B cell (primary cell): Measurements from ENCODE around the gene DMAC2.
"Not testable (repeated sequence)": the region's sequence is repeated elsewhere in the genome, so short reads cannot be mapped to it uniquely, and the experiment has no call there.

Experiments
- EZH2 ChIP-seq: IDR thresholded peaks from 2 replicates; pipeline ENCODE4 v1.6.1; 2012; ENCODE audit warnings: borderline replicate concordance, low read depth, mild to moderate bottlenecking, moderate library complexity, low read length; ENCODE audit not compliant: insufficient read depth, poor library complexity, severe bottlenecking
- TF ChIP-seq, protein P1 (sequence below): fragments of 200-600 bp; IDR thresholded peaks from one replicate; pipeline ENCODE4 v1.8.0; 2022; ENCODE audit warnings: antibody characterized with exemption, mild to moderate bottlenecking

- not testable (repeated sequence) for TF ChIP-seq EZH2
- TF ChIP-seq, protein P1, sequence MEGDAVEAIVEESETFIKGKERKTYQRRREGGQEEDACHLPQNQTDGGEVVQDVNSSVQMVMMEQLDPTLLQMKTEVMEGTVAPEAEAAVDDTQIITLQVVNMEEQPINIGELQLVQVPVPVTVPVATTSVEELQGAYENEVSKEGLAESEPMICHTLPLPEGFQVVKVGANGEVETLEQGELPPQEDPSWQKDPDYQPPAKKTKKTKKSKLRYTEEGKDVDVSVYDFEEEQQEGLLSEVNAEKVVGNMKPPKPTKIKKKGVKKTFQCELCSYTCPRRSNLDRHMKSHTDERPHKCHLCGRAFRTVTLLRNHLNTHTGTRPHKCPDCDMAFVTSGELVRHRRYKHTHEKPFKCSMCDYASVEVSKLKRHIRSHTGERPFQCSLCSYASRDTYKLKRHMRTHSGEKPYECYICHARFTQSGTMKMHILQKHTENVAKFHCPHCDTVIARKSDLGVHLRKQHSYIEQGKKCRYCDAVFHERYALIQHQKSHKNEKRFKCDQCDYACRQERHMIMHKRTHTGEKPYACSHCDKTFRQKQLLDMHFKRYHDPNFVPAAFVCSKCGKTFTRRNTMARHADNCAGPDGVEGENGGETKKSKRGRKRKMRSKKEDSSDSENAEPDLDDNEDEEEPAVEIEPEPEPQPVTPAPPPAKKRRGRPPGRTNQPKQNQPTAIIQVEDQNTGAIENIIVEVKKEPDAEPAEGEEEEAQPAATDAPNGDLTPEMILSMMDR, result not testable (repeated sequence)
These were observed 4.3 kb downstream of the DMAC2 start for GRCh38 chr19:41435376-41435775.
